Trophoblast cell (in vitro differentiated cells and primary cell): ENCODE data around the gene SLC5A10.
"Not testable (repeated sequence)": the region's sequence is repeated elsewhere in the genome, so short reads cannot be mapped to it uniquely, and the experiment has no call there.

Experiments
- DNase-seq, 2 donors: peaks; one replicate each; pipeline ENCODE4 v3.0.0-alpha.2; 2016
- H2AFZ ChIP-seq: 2 replicates; pipeline ENCODE4 v1.6.1; 2013; ENCODE audit warnings: low read length, moderate library complexity, mild to moderate bottlenecking; ENCODE audit not compliant: insufficient read depth, poor library complexity
- H2AK5ac ChIP-seq: 2 replicates; pipeline ENCODE4 v1.6.1; 2013; ENCODE audit warnings: mild to moderate bottlenecking, low read length
- H2BK120ac ChIP-seq: 2 replicates; pipeline ENCODE4 v1.6.1; 2013; ENCODE audit warnings: low read length, mild to moderate bottlenecking, moderate library complexity; ENCODE audit not compliant: insufficient read depth, poor library complexity
- H2BK12ac ChIP-seq: 2 replicates; pipeline ENCODE4 v1.6.1; 2013; ENCODE audit warnings: mild to moderate bottlenecking, low read length, moderate library complexity
- H2BK5ac ChIP-seq: 2 replicates; pipeline ENCODE4 v1.6.1; 2013; ENCODE audit warnings: low read length, low read depth, moderate library complexity, mild to moderate bottlenecking; ENCODE audit not compliant: poor library complexity
- H3K14ac ChIP-seq: 2 replicates; pipeline ENCODE4 v1.6.1; 2013; ENCODE audit warnings: mild to moderate bottlenecking, low read length
- H3K18ac ChIP-seq: 2 replicates; pipeline ENCODE4 v1.6.1; 2013; ENCODE audit warnings: mild to moderate bottlenecking, low read length
- H3K23ac ChIP-seq: 2 replicates; pipeline ENCODE4 v1.6.1; 2013; ENCODE audit warnings: low read length
- H3K27ac ChIP-seq: 2 replicates; pipeline ENCODE4 v1.5.1; 2013; ENCODE audit warnings: low read depth, mild to moderate bottlenecking, inconsistent platforms, low read length, moderate library complexity
- H3K27me3 ChIP-seq: 2 replicates; pipeline ENCODE4 v1.6.1; 2013; ENCODE audit warnings: inconsistent platforms, mild to moderate bottlenecking, low read length, moderate library complexity; ENCODE audit not compliant: insufficient read depth
- H3K36me3 ChIP-seq, 2 experiments: 1 replicate in 1 of 2; 2 replicates in 1 of 2; pipeline ENCODE4 v1.6.1; 2013; ENCODE audit warnings: low read length in 2 of 2, mild to moderate bottlenecking in 2 of 2, moderate library complexity in 1 of 2; ENCODE audit not compliant: insufficient read depth in 2 of 2, control insufficient read depth in 1 of 2
- H3K4ac ChIP-seq: 2 replicates; pipeline ENCODE4 v1.6.1; 2013; ENCODE audit warnings: low read depth, mild to moderate bottlenecking, low read length, moderate library complexity
- H3K4me1 ChIP-seq, 2 experiments: 1 replicate in 1 of 2; 2 replicates in 1 of 2; pipeline ENCODE4 v1.6.1; 2013; ENCODE audit warnings: low read length in 2 of 2, mild to moderate bottlenecking in 2 of 2, moderate library complexity in 1 of 2; ENCODE audit not compliant: insufficient read depth in 2 of 2, control insufficient read depth in 1 of 2
- H3K4me2 ChIP-seq: 2 replicates; pipeline ENCODE4 v1.6.1; 2013; ENCODE audit warnings: inconsistent platforms, mild to moderate bottlenecking, low read length, moderate library complexity
- H3K4me3 ChIP-seq: 2 replicates; pipeline ENCODE4 v1.5.1; 2013; ENCODE audit warnings: mild to moderate bottlenecking, low read depth, low read length, inconsistent platforms
- H3K79me1 ChIP-seq: one replicate; pipeline ENCODE4 v1.6.1; 2013; ENCODE audit warnings: low read length
- H3K79me2 ChIP-seq: 2 replicates; pipeline ENCODE4 v1.6.1; 2013; ENCODE audit warnings: low read length, mild to moderate bottlenecking; ENCODE audit not compliant: control insufficient read depth, insufficient read depth, poor library complexity
- H3K9ac ChIP-seq: 2 replicates; pipeline ENCODE4 v1.6.1; 2013; ENCODE audit warnings: mild to moderate bottlenecking, low read length
- H3K9me3 ChIP-seq: 2 replicates; pipeline ENCODE4 v1.6.1; 2013; ENCODE audit warnings: low read depth, mild to moderate bottlenecking, control low read depth, inconsistent platforms, low read length; ENCODE audit not compliant: insufficient read depth
- H4K12ac ChIP-seq: 2 replicates; pipeline ENCODE4 v1.6.1; 2013; ENCODE audit warnings: low read depth, mild to moderate bottlenecking, low read length, moderate library complexity
- H4K8ac ChIP-seq: 2 replicates; pipeline ENCODE4 v1.6.1; 2013; ENCODE audit warnings: low read depth, mild to moderate bottlenecking, low read length, moderate library complexity
- H4K91ac ChIP-seq: one replicate; pipeline ENCODE4 v1.6.1; 2013; ENCODE audit warnings: low read depth, mild to moderate bottlenecking, low read length, moderate library complexity
- WGBS: extraction: QIAGEN DNeasy Blood & Tissue Kit; methylation state at CpG from one replicate; pipeline ENCODE4 v1.1.7; 2013; ENCODE audit warnings: missing lambda C conversion rate; ENCODE audit not compliant: insufficient read length, insufficient coverage; ENCODE audit errors: extremely low coverage; 5-methylcytosine and 5-hydroxymethylcytosine counted together

The SLC5A10 gene

DNA sequence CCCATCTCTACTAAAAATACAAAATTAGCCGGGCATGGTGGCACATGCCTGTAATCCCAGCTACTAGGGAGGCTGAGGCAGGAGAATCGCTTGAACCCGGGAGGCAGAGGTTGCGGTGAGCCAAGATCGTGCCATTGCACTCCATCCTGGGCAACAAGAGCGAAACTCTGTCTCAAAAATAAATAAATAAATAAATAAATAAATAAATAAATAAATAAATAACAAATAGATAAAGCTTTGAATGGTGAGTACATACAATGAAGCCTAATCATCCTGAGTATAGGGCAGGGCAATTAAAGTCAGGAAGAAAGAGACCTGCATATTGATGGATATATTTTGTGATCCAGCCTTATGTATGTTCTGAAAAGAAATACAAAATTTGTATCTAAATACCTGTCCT, 4.1 kb downstream of the SLC5A10 start:
- not testable (repeated sequence) for H2BK12ac ChIP-seq, H4K8ac ChIP-seq, H2AFZ ChIP-seq, H3K18ac ChIP-seq, H3K79me2 ChIP-seq, H4K91ac ChIP-seq, H3K4me3 ChIP-seq, H3K27ac ChIP-seq, H3K79me1 ChIP-seq, DNase-seq, H3K9ac ChIP-seq, H3K14ac ChIP-seq, H2BK5ac ChIP-seq, H3K4me2 ChIP-seq, H3K23ac ChIP-seq, H2BK120ac ChIP-seq, H3K36me3 ChIP-seq, H4K12ac ChIP-seq, H3K4me1 ChIP-seq, H2AK5ac ChIP-seq, H3K9me3 ChIP-seq, H3K4ac ChIP-seq, H3K27me3 ChIP-seq
- no CpG with 5 or more reads among the region's 6 CpGs for WGBS

DNA sequence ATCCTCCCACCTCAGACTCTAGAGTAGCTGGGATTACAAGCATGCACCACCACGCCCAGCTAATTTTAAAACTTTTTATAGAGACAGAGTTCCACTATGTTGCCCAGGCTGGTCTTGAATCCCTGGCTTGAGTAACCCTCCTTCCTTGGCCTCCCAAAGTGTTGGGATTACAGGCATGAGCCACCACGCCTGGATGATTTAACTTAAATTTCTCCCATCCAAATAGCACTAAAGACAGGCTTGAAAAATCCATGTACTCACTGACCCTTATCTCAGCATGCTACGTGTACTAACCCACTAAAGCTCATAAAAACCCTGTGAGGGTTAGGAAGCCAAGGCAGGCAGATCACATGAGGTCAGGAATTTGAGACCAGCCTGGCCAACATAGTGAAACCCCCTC, 4.6 kb downstream of the SLC5A10 start:
- Histone ChIP-seq H3K9ac (no peak overlapping the region), H3K4me2 (no peak overlapping the region), H3K36me3 (no peaks in the 10 kb centered on the region), H3K4ac (no peak overlapping the region), H3K18ac (no peak overlapping the region), H2BK120ac (no peak overlapping the region), H3K4me1 (peaks cover 0 to 7% of the 10 kb centered on the region in 2 experiments), H2BK12ac (no peak overlapping the region), H3K14ac (no peak overlapping the region), H3K27ac (no peak overlapping the region), H2AK5ac (no peak overlapping the region), H3K4me3 (no peak overlapping the region), H3K23ac (no peak overlapping the region), H4K91ac (no peak overlapping the region), H2AFZ (no peak overlapping the region), H3K9me3 (peaks cover 2% of the 10 kb centered on the region), H2BK5ac (no peak overlapping the region), H3K27me3 (no peaks in the 10 kb centered on the region), H3K79me2 (no peaks in the 10 kb centered on the region), H4K12ac (no peak overlapping the region), H4K8ac (no peak overlapping the region), H3K79me1 (no peaks in the 10 kb centered on the region)
- DNase-seq: peak in 1 of 2 donors; percentile 69
- WGBS: no CpG with 5 or more reads among the region's 3 CpGs

DNA sequence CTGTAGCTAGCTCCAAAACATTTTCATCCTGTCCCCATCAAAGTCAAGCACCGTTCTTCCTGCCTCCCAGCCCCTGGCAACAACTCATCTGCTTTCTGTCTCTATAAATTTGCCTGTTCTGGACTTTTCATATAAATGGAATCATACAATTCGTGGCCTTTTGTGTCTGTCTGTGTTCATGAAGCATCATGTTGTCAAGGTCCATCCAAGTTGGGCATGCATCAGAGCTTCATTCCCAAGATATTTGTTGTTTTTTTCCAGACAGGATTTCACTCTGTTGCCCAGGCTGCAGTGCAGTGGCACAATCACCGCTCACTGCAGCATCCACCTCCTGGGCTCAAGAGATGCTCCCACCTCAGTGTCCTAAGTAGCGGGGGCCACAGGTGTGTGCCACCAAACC, 5.9 kb downstream of the SLC5A10 start:
- H3K36me3 ChIP-seq: no peaks in the 10 kb centered on the region
- H3K79me1 ChIP-seq: peaks cover 3% of the 10 kb centered on the region
- no peak overlapping the region for H3K27ac ChIP-seq
- no peak overlapping the region for H2BK120ac ChIP-seq
- no peaks in the 10 kb centered on the region for H3K27me3 ChIP-seq
- no peak overlapping the region for H4K8ac ChIP-seq
- no peak overlapping the region for H3K18ac ChIP-seq
- H3K9me3 ChIP-seq: peaks cover 2% of the 10 kb centered on the region
- no CpG with 5 or more reads among the region's 4 CpGs for WGBS
- H2BK12ac ChIP-seq: no peak overlapping the region
- H2AFZ ChIP-seq: no peak overlapping the region
- DNase-seq: peak in 1 of 2 donors; percentile 57
- no peak overlapping the region for H3K23ac ChIP-seq
- no peak overlapping the region for H3K9ac ChIP-seq
- no peak overlapping the region for H3K4ac ChIP-seq
- no peaks in the 10 kb centered on the region for H3K79me2 ChIP-seq
- no peak overlapping the region for H2BK5ac ChIP-seq
- H2AK5ac ChIP-seq: no peak overlapping the region
- H4K12ac ChIP-seq: no peak overlapping the region
- H3K14ac ChIP-seq: no peak overlapping the region
- no peak overlapping the region for H4K91ac ChIP-seq
- H3K4me2 ChIP-seq: no peak overlapping the region
- no peak overlapping the region for H3K4me3 ChIP-seq
- peaks cover 5 to 14% of the 10 kb centered on the region in 2 experiments for H3K4me1 ChIP-seq

DNA sequence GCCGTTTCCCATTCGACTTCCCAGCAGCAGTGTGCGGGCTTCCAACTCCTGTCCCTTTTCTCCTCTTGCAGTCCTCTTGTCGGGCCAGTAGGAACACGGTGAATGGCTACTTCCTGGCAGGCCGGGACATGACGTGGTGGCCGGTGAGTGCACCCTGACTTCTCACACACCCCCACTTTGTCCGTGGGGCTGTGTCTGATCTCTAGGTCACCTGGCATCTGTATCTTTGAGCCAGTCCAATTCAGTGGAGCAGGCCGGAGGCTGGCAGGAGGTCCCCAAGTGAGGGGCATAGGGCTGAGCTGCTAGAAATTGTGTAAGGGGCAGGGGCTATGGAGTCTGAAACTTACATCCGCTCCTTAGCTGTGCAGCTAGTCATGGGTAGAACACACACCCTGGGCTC, 6.6 kb downstream of the SLC5A10 start:
- Histone ChIP-seq H3K27ac (no peak overlapping the region), H2BK12ac (no peak overlapping the region), H3K4me3 (no peak overlapping the region), H3K27me3 (no peaks in the 10 kb centered on the region), H3K36me3 (no peaks in the 10 kb centered on the region), H3K4ac (no peak overlapping the region), H4K8ac (no peak overlapping the region), H4K12ac (no peak overlapping the region), H3K79me2 (no peaks in the 10 kb centered on the region), H2AK5ac (no peak overlapping the region), H2BK5ac (no peak overlapping the region), H3K18ac (no peak overlapping the region), H3K4me1 (peaks cover 10 to 20% of the 10 kb centered on the region in 2 experiments), H3K14ac (no peak overlapping the region), H3K9ac (no peak overlapping the region), H2BK120ac (no peak overlapping the region), H2AFZ (no peak overlapping the region), H3K9me3 (peaks cover 2% of the 10 kb centered on the region), H3K4me2 (no peak overlapping the region), H3K23ac (no peak overlapping the region), H3K79me1 (peaks cover 8% of the 10 kb centered on the region), H4K91ac (peak overlapping the region; percentile 13)
- WGBS: no CpG with 5 or more reads among the region's 11 CpGs
- DNase-seq: no peak
